GM12865 (cell line): ENCODE measurements around the gene TOX3.

Source experiments
- DNase-seq: peaks from one replicate; pipeline ENCODE4 v3.0.0; 2010; ENCODE audit warnings: low read depth
- H3K4me3 ChIP-seq: 2 replicates; pipeline ENCODE4 v1.5.1; 2011; ENCODE audit warnings: mild to moderate bottlenecking, low read depth, low read length, control low read depth
- CTCF ChIP-seq: IDR thresholded peaks from 2 replicates; pipeline ENCODE4 v1.5.1; 2011; ENCODE audit warnings: low read length, control low read depth, low read depth, inconsistent platforms; ENCODE audit not compliant: insufficient read depth; ENCODE audit errors: missing control alignments

TOX3 gene

GRCh38 chr16:52572656-52573055 is 25.7 kb upstream of the TOX3 start:
- no peak overlapping the region for H3K4me3 ChIP-seq
- no peak for TF ChIP-seq CTCF
- DNase-seq = no peak

- no peak for DNase-seq
- H3K4me3 ChIP-seq = no peak overlapping the region
- TF ChIP-seq CTCF = no peak
Observed at GRCh38 chr16:52570495-52571091, 23.6 kb upstream of the TOX3 start.

GRCh38 chr16:52569701-52570100 is 22.8 kb upstream of the TOX3 start:
- H3K4me3 ChIP-seq = no peak overlapping the region
- DNase-seq = no peak
- TF ChIP-seq CTCF = no peak

GRCh38 chr16:52568983-52569690 is 22.2 kb upstream of the TOX3 start:
- no peak for TF ChIP-seq CTCF
- no peak overlapping the region for H3K4me3 ChIP-seq
- no peak for DNase-seq

GRCh38 chr16:52568495-52568894 is 21.6 kb upstream of the TOX3 start:
- no peak for TF ChIP-seq CTCF
- H3K4me3 ChIP-seq = no peak overlapping the region
- DNase-seq = no peak

GRCh38 chr16:52567193-52567592 is 20.2 kb upstream of the TOX3 start:
- DNase-seq = no peak
- H3K4me3 ChIP-seq = no peak overlapping the region
- no peak for TF ChIP-seq CTCF
